Vagina (tissue), 2 donors: ENCODE measurements around the gene NTF4.

Experiments
- CTCF ChIP-seq, 3 experiments: fragments of 450-650 bp in 2 of 3; fragments of 200-600 bp in 1 of 3; sonication (generic) in 1 of 3; IDR thresholded peaks; one replicate each; pipeline ENCODE4 v1.5.1; 2017 to 2019; ENCODE audit warnings: antibody characterized with exemption in 3 of 3, mild to moderate bottlenecking in 2 of 3, moderate library complexity in 2 of 3
- POLR2AphosphoS5 ChIP-seq, 2 donors: sonication (generic); formaldehyde crosslinking; IDR thresholded peaks; one replicate each; pipeline ENCODE4 v1.9.0; 2017; ENCODE audit warnings: antibody characterized with exemption in 2 of 2, mild to moderate bottlenecking in 2 of 2, low read depth in 1 of 2; ENCODE audit not compliant: insufficient read depth in 1 of 2

DNA sequence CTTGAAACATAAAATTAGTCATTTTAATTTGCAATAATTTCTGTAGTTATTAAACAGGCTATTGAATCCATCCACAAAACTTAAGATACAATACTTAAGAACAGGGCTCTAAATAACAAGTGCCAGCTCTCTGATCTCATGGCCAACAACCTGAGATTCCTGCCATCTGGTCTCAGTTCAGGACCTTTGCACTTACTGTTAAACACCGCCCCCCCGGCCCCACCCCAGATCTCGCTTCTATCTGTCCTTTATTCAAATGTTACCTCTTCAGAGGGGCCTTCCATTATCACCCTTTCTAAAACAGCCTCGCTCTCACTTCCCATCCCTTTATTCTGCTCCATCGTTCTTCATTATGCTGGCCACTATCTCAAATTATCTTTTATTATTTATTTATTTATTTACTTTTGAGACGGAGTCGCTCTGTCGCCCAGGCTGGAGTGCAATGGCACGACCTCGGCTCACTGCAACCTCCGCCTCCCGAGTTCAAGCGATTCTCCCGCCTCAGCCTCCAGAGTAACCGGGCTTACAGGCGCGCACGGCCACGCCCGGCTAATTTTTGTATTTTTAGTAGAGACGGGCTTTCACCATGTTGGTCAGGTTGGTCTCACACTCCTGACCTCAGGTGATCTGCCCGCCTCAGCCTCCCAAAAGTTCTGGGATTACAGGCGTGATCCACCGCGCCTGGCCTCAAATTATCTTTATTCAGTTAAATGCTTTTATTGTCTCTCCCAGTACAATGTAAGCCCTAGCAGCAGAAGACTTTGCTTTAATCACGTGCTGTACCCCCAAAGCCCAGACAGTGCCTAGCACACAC is 19.8 kb upstream of the NTF4 start:
- TF ChIP-seq POLR2AphosphoS5 (IDR thresholded peaks at IDR 0.05; ENCODE audit: insufficient read depth in 1 of 2, low read depth in 1 of 2) = no peak
- no peak for TF ChIP-seq CTCF (IDR thresholded peaks at IDR 0.05)
